ENCODE measurements around the gene NPAS3.

Gene NPAS3

DNA sequence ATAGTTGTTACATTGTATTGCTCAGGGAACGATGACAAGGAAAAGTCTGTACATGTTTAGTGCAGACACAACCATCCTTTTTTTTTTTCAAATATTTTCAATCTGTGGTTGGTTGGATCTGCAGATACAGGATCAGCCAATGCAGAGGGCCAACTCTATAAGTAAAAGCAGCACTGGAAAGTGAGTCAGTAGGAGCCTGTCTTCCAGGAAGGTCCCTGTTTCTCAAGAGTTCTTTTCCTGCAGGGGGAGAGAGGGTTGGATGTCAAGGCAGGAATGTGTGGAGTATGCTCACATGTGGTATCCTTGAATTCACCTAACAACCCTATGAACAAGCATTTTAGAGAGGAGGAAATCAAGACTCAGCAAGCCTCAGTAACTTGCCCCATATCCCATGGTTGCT, 409.1 kb downstream of the NPAS3 start:
- DNase-seq, result no peak

DNA sequence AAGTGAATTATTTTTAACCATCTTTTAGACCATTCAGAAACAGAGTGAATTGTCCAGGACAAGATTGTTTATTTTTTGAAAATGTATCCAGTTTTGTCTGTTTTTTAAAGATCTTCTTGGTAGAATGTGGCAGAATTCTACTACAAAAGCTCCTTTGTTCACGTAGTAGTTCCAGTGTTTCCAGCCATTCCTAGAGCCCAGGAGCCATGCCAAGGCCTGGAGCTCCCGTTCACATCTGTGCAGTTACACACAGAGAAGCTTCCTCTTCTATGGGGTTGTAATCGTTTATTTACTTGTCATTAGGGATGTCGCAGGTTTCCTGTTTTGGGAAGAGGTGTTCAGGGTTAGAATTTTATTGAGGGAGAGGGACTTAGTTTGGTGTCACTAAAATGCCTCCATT, 409.8 kb downstream of the NPAS3 start:
- no peak for DNase-seq

DNA sequence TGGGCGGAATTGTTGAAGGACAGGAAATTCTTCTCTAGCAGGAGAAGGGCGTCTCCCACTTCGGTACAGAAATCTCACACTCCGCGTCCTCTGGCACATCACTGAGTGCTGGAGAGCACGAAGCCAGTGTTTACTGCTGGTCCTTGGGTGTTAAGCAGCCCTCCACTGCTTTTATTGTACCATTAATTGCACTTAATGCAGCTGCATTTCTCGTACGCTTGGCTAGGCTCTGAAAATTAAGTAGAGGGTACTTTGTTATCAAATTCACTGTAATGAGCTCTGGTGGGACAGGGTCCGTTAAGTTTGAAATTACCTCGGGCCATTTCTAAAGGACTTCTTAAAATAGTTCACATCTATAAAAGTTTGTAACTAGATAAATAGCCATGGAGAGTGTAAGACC, 411.2 kb downstream of the NPAS3 start:
- DNase-seq, result no peak

DNA sequence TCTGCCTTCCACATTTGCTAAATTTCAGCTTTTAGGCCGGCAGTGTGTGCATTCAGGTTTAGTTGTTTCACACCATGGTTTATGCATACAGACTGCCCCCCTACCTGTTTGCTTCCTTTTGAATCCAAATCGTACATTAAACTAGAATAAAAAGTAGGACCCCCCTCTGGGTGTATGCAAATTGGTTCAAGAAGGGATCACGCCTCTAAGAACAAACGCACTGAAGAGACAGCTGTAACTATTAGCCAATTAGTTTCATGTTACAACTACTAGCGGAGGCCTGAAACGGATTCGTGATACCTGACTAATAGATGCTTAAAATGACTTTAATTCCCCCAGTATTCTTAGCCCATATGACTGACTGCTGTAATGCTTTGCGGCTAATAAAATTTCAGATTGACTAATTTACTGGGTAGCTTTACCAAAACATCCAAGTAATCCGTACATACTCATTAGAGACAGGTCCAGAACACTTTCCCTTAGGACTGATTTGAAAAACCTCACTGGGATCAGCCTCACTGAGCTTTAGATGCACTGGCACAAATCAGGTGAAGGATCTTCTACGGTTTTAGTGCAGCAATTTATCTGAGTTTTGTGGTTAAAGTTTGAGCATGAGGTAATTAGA, 411.8 kb downstream of the NPAS3 start:
- no peak for DNase-seq

DNA sequence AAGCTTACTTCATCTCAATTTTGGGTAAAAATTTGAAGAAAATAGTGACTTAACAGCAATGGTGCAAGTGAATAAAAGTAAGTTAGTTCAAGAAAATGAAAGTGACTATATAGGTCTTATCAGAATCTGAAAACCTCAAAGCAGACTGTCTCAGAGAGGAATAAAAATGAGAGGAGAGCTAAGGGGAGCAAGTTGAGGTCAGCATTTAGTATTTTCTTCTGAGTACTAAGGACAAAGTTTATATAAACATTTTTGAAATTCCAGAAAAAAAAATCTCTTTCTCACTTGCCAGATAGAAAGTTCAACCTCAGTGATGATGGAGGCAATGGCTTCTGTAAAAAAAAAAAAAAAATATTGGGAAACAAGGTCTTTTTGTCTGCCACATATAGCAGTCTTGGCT, 414.1 kb downstream of the NPAS3 start:
- DNase-seq, result no peak

DNA sequence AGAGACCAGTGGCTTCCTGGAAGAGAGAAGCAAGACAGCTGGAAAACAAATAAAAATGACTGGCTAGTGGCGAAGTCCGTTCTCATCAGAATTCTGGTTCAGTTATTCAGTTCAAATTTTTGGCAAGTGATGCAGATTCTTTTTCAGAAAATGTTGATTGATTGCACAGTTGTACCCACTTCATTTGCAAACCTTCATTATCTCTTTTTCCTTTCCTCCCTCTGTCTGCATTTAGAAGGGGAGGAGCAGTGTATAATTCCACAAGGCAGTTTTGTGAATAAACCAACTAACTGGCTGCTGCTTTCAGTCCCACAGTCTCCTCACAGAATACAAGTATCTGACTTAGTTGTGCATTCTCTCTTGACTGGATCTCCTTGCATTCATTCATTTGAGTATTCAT, 417.5 kb downstream of the NPAS3 start:
- DNase-seq, result no peak

DNA sequence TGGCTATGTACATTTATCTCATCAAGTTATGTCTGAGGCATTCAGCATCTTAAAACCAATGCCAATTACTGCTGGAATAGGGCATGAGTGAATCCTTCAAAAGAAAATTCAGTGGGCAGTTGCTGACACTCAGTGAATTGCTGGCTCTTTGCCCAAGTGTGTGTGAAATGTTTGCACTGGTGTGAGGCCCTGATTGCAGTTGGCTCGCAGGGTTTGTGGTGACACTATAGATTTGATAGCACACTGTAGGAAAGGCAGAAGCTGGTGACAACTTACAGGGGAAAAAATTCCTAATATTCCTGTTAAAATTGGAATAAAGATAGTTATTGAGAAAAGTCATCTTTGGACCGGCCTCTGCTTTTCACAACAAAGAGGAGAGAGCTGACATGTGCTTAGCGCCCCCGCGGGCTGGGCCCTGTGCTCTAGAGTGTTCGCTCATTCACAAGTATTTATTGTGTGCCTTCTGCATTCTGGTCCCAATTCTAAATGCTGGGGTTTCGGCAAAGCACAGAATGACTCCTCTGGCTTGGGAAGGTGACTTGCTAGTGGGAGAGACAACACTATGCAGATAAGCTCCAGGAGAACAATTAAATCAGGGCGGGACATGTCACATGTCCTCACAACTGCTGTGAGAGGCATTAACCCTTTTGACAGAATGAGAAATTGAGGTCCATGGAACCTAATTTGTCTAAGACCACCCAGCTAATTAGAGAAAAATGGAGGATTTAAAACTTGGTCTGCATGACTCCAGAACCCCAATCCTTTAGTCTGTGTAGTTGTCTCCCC, 418.7 kb downstream of the NPAS3 start:
- no peak for DNase-seq

DNA sequence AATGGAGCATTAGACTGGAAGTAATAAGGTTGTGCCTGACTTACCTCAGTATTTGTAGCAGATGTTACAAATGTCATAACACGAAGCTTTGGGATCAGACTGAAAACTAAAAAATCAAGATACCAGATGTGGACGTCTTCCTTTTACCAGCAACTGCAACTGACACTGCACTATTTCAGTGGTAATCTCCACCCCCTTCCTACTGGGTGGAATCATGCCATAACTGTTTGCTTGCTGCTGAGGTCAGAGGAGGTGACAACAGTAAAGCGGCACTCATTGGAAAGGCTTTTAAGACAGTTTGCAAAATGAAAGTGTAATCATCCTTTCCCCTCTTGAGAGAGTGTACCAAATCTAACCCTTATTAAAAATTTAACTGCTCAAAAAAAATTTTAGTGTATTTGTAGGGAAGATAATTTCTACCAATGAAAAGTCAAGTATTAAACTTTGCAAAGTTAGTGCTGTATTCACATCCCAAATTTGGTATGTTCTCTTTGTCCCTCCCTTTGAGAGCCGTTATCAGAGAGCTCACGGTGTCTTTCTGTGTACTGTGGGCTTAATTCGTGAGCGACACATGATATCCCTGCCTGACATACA, 420.7 kb downstream of the NPAS3 start:
- DNase-seq, result no peak

DNA sequence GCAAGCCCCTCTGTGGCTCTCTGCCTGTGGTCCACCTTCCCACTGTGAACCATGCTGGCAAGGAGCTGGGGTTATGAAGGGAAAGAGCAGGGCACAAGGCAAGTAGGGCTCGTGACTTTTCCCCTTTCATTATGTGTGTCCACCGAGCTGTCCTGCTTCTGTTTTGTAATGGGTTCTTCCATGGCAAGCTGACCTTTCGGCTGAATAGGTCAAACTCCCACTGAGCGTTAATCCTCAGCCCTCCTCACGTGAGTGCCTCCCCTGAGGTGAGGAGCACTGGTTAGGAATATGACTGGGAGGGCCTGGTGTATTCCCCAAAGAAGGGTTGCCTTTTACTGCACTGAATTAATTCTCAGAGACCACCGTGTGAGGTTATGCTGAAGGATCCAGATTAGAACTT, 424.3 kb downstream of the NPAS3 start:
- DNase-seq, result no peak

DNA sequence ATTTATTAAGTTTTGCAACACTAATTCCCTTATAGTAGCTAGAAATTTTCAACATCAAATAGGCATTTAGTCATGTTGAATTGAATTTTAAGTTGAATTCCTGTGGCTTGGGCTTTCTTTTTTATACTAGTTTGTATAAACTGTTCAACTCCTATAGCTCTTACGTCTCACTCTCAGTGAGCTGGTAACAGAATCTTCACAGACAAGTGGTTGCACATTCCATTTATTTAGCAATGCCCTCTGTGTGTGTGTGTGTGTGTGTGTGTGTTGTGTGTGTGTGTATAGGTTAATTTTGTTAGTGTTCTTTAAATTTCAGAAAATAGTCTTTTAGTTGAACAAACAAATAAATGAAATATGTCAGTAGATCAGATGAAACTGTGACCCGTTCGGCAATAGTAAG, 425.0 kb downstream of the NPAS3 start:
- DNase-seq, result no peak

DNA sequence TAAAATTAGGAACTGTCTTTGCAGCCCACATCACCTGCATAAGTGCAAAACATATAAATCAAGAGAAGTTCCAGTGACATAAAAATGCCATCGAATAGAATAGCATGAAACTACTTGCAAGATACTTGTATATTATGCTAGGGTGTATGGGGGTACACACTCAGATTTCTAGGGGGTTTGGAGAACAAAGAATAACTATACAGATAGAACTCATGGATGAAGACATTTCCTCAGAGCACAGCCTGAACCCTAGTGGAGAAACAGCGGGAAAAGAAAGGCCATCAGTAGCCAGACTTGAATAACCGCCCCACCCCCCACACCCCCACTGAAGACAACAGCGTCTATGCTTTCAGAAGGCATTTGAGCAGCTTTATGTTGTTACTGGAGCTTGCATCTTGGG, 425.8 kb downstream of the NPAS3 start:
- DNase-seq, result no peak

DNA sequence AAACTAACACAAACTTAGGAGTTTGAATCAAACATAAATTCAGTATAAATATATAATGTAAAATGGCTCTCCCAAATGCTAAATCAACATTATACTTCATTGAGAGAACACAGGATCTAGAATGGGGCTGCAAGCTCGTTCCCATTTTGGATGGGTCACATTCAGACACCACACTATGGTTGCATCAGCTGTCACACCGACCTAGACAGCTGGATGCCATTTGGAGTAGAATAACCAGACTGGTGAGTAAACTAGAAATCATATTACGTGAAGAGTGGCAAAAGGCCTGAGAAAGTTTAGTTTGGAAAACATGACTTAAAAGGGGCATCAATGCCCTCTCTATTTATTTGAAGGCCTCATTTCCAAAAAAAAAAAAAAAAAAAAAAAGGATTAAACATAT, 430.4 kb downstream of the NPAS3 start:
- DNase-seq, result no peak

DNA sequence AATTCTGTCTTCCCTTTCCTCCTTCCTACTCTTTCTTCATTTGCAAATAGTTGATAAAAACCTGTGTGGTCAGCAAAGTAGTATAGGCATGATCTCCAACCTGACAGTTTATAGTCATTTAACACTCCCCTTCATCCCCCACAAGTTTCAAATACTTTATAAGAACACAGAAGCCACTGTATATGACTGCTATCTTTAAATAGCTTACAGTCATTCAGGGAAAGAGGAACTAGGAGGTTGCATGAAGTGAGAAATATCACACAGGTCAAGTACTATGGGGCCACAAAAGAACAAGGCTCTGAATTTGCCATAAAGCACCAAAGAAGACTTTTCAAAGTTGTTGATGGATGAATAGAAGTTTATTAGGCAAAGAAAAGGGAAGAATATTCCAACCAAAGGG, 431.3 kb downstream of the NPAS3 start:
- no peak for DNase-seq

DNA sequence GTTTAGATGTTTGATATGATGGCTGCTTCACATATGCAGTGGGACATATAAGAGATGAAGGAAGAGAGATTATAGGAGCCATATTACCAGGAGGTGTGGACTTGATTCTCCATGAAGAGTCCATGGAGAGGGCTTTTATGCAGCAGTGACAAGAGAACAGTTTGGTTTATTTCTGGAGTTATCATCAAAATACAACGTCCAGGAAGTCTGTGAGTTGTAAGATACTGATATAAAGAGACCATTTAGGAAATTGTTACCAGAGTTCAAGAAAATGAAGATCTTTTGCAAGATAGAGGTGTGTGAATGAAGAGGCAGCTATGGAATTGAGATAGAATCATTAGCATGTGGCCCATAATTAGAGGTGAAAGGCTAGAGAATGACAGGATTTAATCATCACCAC, 431.7 kb downstream of the NPAS3 start:
- no peak for DNase-seq

DNA sequence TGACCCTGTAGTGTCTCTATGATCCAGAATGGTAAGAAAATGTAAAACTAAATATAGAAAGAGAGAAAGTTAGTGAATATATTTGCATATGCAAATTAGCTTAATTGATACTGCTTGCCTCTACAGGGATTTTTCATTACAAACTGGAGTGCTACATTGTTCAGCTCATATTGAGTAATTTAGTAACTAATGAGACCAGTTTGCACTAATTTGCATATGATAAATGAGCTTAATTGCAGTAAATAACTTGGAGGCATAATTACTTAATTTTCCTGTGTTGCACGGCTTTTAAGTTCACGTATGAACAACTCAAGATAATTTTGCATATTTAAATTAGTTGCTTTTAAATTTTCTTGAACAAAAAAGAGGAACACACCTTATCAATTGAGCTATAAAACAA, 436.5 kb downstream of the NPAS3 start:
- DNase-seq, result no peak

DNA sequence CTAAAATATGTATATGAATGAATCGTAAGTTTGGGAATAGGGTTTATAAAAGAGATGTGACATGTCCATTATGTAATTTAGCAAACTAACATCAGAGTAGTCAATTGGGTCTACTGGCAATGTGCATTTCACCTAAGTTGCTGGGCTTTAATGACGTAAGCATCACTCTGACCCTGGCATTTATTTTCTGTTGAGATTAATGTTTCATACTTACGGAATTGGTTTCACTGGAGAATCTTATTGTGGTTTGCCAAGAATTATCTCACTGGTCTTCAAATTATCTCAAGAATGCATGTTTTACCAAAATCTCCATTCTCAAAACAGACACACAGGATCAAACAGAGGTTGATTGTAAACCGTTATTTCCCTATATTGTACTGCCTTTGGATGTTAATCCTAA, 437.1 kb downstream of the NPAS3 start:
- no peak for DNase-seq

DNA sequence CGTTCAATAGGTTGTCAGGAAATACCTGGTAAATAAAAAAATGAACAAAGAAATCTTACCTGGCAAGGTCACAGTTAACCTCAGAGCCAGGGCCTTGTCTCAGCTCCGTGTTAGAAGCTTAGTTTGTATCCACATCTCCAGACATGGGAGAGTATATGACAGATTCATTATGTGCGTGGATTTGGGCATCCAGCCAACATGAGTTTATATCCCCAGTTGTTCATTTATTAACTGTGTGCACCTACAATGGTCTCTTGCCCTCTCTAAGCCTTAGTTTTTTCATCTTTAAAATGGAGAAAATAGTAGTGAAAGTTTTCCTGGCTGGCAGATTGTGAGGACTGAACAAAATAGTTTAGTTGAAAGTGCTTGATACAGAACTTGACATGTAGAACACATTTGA, 437.8 kb downstream of the NPAS3 start:
- no peak for DNase-seq

DNA sequence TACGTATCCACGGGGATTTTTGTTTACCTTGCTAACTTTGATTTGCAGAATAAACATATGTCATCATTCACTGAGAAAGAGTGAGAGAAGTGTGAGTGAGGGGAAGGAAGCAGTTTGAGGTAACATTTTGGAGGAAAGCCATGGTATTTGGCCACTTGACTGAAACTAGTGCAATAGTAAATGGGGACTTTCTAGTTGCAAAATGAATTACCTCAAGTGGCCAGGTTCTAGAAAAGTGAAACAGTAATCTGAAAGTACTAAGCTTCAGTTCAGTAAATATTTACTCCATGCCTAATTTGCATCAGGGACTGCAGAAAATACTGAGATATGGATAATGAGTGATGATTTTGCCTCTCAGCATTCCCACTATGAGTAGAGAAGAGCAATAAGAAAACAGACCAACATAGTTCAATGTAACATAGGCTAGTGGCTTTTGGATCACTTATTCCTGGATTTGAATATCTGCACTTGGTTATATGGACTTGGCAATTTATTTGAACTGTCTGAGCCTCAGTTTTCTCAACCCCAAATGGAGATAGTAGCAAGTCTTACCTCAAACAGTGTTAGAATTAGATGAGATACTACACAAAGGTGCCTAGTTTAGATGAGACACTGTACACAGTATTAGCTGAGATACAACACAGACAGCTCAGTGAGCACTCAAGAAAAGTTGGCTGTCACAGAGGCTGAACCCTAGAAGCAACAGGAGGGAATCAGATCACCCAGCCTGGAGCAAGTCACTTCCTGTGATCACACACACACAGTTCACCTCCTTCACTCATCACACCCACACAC, 439.1 kb downstream of the NPAS3 start:
- DNase-seq, result no peak

DNA sequence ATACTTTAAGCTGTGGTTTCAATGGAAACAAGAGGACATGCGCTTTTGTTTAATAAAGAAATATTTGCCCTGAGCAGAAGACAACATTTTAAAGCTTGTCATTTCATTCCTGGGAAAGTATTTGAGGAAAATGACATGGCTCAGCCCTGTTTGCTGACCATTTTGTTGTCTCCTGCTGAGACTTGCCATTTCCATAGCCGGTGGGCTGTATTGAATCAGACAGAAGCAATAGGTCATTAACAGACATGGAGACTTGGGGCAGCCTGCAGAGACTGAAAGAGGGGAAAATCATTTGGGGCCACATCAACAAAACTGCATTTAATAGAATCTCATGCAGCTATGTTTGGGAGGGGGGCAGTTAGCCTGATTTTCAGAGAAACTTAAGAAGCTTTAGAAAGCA, 443.0 kb downstream of the NPAS3 start:
- no peak for DNase-seq

DNA sequence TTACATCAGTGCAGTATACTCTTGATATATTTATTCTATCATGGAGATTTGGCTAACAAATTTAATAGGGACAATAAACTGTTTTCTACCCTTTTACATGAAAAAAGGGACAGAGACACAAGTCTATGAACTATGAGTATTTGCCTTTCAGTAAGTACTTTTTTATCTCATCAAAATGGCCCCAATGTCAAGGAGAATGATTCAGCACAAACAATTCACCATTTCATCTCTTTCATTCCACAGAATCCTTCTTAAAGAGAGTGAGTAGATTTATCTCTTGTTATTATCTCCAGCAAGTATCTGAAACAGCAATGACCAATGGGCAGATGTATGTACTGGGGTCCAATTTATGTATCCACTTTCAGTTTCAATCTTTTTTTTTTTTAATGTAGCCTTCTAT, 447.5 kb downstream of the NPAS3 start:
- no peak for DNase-seq

DNA sequence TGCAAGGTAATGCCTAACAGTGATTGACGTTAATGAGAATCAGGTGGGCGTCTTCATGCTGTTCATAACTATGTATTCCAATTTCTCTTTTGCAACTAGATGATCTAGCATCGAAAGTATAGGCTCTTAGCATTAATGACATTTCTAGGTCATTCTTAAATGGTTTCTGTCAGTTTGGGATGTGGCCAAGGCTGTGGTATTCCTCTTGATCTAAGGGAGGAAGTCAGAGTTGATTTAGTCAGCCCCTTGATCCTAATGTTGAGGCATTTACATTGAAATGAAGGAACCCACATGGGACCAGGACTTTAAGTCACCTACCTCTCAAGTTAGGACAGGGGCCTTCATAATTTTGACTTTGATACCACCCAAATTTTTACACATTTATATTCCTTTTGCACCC, 448.1 kb downstream of the NPAS3 start:
- DNase-seq, result no peak

DNA sequence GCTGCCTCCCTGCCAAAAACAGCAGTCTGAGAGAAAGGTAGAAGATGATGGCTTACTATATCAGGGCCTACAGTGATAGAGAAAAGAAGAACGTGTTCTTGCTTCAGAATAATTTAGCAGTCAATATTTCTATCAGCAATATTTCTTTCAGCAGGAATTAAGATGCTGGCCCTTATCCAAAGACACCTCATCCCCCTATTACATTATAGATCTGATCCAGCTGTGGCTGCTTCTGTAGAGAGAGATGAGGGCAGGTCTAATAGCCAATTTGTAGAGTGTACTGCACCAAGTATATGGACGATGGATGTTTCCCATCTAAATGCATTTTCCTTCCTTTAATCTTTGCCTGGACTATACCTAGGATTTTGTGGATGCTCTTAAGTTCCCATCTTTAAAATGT, 451.7 kb downstream of the NPAS3 start:
- DNase-seq, result no peak

DNA sequence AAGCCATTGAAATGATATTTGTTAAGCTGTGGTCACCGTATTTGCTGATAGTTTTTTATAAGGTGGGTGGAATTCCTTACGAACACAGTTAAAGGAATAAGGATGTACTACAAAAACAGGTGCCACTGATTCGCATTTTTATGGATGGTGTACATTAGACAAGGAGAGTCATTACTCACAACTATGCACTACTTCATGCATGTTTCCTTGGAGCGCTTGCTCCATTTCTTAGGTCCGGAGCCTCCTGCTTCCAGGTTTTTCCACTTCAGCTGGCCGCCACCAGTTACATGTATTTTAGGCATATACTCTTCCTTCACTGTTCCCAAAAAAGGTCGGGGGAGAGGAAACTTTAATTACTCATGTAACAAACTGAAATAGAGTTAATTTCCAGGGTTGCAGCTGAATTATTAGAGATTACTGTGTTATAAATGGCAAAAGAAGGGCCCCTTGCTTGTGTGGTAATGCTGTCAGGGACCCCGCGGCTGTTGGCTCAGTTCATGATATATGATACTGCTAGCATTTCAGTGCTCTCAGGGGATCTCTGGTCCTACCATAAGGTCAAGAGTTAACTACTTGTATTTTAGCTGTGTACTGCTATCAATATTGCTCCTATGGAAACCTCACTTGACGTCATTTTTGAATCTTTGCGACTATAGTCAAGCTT, 454.7 kb downstream of the NPAS3 start:
- DNase-seq, result no peak

Measured in activated CD4-positive, alpha-beta T cell treated with anti-CD3 and anti-CD28 coated beads for 48 hours (primary cell).